ENCODE results near the gene AADACL3. TPM values are rescaled to one million over a fixed set of nuclear protein-coding genes. Genes with fewer than 3 reads are reported as not detected.

Gene AADACL3
- total RNA-seq, 1 donor from 2014 or later: not detected

DNA sequence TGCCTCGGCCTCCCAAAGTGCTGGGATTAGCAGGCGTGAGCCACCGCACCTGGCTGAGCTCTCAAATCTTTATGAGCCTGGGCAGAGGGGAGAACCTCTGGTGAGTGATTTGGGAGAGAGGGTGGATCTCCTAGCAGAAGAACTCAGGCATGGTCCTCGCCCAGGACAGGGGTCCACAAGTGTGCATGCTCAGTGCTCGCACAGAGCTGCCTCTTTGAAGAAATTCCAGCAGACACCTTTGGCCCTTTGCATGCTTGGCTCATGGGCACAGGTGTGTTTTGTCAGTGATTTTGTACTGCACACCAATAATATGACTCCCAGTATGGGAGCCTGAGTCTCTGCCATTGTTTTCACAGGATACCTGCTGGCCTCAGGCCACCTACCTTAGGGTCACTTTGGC, 45.9 kb downstream of the AADACL3 start:
- Mint-ChIP-seq H3K27me3 (ENCODE audit: low read depth) (peaks cover 5% of the 10 kb centered on the region), H3K9me3 (no peaks in the 10 kb centered on the region), H3K36me3 (ENCODE audit: low read depth) (no peaks in the 10 kb centered on the region), H3K4me3 (ENCODE audit: low read depth) (no peak overlapping the region), H3K27ac (no peak overlapping the region), H3K4me1 (ENCODE audit: low read depth) (no peaks in the 10 kb centered on the region)
- DNase-seq (ENCODE audit: low spot score): no peak
- intact Hi-C loops (cut with micrococcal nuclease): no loop called here

DNA sequence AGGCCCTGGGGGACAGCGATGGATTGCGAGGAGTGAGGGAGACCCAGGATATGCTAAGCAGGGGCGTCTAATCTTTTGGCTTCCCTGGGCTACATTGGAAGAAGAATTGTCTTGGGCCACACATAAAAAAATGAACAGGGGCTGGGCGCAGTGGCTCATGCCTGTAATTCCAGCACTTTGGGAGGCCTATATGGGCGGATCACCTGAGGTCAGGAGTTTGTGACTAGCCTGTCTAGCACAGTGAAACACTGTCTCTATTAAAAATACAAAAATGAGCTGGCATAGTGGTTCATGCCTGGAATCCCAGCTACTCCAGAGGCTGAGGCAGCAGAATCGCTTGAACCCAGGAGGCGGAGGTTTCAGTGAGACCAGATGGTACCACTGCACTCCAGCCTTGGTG, 46.9 kb downstream of the AADACL3 start:
- Mint-ChIP-seq H3K27me3 (ENCODE audit: low read depth) (peaks cover 6% of the 10 kb centered on the region), H3K9me3 (no peaks in the 10 kb centered on the region), H3K36me3 (ENCODE audit: low read depth) (no peaks in the 10 kb centered on the region), H3K4me1 (ENCODE audit: low read depth) (no peaks in the 10 kb centered on the region), H3K4me3 (ENCODE audit: low read depth) (no peak overlapping the region), H3K27ac (no peak overlapping the region)
- intact Hi-C loops (cut with micrococcal nuclease): no loop called here
- no peak for DNase-seq (ENCODE audit: low spot score)

- H3K4me3 Mint-ChIP-seq (ENCODE audit: low read depth): no peak overlapping the region
- no peak for DNase-seq (ENCODE audit: low spot score)
- no peaks in the 10 kb centered on the region for H3K4me1 Mint-ChIP-seq (ENCODE audit: low read depth)
- no peaks in the 10 kb centered on the region for H3K36me3 Mint-ChIP-seq (ENCODE audit: low read depth)
- intact Hi-C loops (cut with micrococcal nuclease): no loop called here
- no peaks in the 10 kb centered on the region for H3K9me3 Mint-ChIP-seq
- peaks cover 3% of the 10 kb centered on the region for H3K27me3 Mint-ChIP-seq (ENCODE audit: low read depth)
- H3K27ac Mint-ChIP-seq: no peak overlapping the region
These were observed 47.6 kb downstream of the AADACL3 start for GRCh38 chr1:12763479-12763878.

- Mint-ChIP-seq H3K9me3 (no peaks in the 10 kb centered on the region), H3K27ac (no peak overlapping the region), H3K4me1 (ENCODE audit: low read depth) (no peaks in the 10 kb centered on the region), H3K27me3 (ENCODE audit: low read depth) (peaks cover 3% of the 10 kb centered on the region), H3K36me3 (ENCODE audit: low read depth) (no peaks in the 10 kb centered on the region), H3K4me3 (ENCODE audit: low read depth) (no peak overlapping the region)
- no peak for DNase-seq (ENCODE audit: low spot score)
- intact Hi-C loops (cut with micrococcal nuclease): no loop called here
These were observed 48.1 kb downstream of the AADACL3 start for GRCh38 chr1:12764016-12764415.

GRCh38 chr1:12769031-12769430, 53.1 kb downstream of the AADACL3 start:
- Mint-ChIP-seq H3K9me3 (no peaks in the 10 kb centered on the region), H3K4me1 (ENCODE audit: low read depth) (no peaks in the 10 kb centered on the region), H3K27ac (no peak overlapping the region), H3K4me3 (ENCODE audit: low read depth) (no peak overlapping the region), H3K27me3 (ENCODE audit: low read depth) (peaks cover 3% of the 10 kb centered on the region), H3K36me3 (ENCODE audit: low read depth) (no peaks in the 10 kb centered on the region)
- no peak for DNase-seq (ENCODE audit: low spot score)
- intact Hi-C loops (cut with micrococcal nuclease): no loop called here

DNA sequence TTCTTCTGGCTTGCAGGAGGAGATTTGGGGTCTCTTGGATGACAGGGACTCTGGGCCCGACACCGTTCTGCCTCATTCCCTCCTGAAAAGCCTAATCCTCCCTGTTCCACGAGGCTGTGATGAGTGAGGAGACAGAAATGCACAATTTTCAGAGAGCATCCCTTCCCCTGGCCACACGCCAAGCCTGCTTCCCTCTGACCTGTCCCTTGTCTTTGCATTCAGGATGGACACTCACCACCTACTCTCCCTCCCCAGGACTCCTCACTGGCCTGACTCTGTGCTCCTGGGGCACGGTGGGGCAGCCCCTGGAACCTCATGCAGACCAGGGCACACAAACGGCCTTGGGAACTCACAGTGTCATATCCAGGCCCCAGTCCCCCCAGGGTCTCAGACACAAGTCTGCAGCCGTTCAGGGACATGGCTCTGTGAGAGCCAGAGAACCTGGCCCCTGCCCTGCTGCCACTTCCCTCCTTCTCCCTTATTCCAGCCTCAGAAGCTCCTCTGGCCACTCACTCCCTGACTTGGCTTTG, 54.1 kb downstream of the AADACL3 start:
- H3K4me3 Mint-ChIP-seq (ENCODE audit: low read depth): no peak overlapping the region
- H3K36me3 Mint-ChIP-seq (ENCODE audit: low read depth): no peaks in the 10 kb centered on the region
- intact Hi-C loops (cut with micrococcal nuclease): no loop called here

DNA sequence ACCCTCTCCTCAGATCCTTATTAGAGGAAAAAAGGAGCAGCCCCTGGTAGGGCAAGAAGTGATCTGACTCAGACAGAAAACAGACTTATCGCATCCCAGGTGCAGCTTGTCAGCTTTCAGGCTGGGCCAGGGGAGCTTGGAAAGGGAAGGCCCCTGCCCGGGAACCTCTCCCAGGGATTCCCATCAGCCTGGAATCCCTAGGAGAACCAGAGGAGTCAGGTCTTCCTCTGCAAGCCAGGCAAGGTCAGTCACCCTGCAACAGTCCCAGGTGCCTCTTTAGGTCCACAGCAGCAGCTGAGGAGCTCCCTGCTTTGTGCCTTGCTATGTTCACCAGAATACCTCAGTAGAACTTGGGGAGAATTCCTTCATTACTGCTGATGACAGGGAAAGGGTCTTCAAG, 54.7 kb downstream of the AADACL3 start:
- no peak for DNase-seq (ENCODE audit: low spot score)
- peaks cover 3% of the 10 kb centered on the region for H3K27me3 Mint-ChIP-seq (ENCODE audit: low read depth)
- H3K4me1 Mint-ChIP-seq (ENCODE audit: low read depth): no peaks in the 10 kb centered on the region
- no peaks in the 10 kb centered on the region for H3K36me3 Mint-ChIP-seq (ENCODE audit: low read depth)
- no peaks in the 10 kb centered on the region for H3K9me3 Mint-ChIP-seq
- no peak overlapping the region for H3K27ac Mint-ChIP-seq
- intact Hi-C loops (cut with micrococcal nuclease): no loop called here
- no peak overlapping the region for H3K4me3 Mint-ChIP-seq (ENCODE audit: low read depth)

More for the DNA sequence above, 54.1 kb downstream of the AADACL3 start:
- no peak for DNase-seq (ENCODE audit: low spot score)
- Mint-ChIP-seq H3K27ac (no peak overlapping the region), H3K4me1 (ENCODE audit: low read depth) (no peaks in the 10 kb centered on the region), H3K9me3 (no peaks in the 10 kb centered on the region), H3K27me3 (ENCODE audit: low read depth) (peaks cover 3% of the 10 kb centered on the region)

GRCh38 chr1:12771186-12771585, 55.3 kb downstream of the AADACL3 start:
- DNase-seq (ENCODE audit: low spot score): no peak
- Mint-ChIP-seq H3K27ac (no peak overlapping the region), H3K27me3 (ENCODE audit: low read depth) (peaks cover 3% of the 10 kb centered on the region), H3K36me3 (ENCODE audit: low read depth) (no peaks in the 10 kb centered on the region), H3K4me3 (ENCODE audit: low read depth) (no peak overlapping the region), H3K9me3 (no peaks in the 10 kb centered on the region), H3K4me1 (ENCODE audit: low read depth) (no peaks in the 10 kb centered on the region)
- intact Hi-C loops (cut with micrococcal nuclease): no loop called here

DNA sequence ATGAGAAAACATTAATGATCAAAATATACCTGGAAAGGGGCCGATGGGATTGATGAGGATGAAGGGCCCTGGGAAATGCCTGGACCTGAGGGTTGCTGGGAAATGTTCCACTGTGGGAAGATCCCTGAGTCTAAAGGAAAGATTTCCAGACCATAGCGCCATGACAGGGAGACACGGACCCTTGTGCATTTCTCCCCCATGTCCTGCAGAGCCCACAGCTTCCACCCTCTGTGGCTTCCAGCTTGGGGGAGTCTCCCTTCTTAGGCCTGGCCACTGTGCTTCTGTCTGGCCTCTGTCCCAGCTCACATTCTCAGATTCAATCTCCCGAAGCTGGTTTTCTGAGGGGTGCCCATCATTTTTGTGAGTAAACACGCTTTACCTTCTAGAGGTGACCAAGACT, 56.6 kb downstream of the AADACL3 start:
- no peaks in the 10 kb centered on the region for H3K9me3 Mint-ChIP-seq
- intact Hi-C loops (cut with micrococcal nuclease): no loop called here
- no peaks in the 10 kb centered on the region for H3K4me1 Mint-ChIP-seq (ENCODE audit: low read depth)
- H3K36me3 Mint-ChIP-seq (ENCODE audit: low read depth): no peaks in the 10 kb centered on the region
- no peak overlapping the region for H3K27ac Mint-ChIP-seq
- no peak overlapping the region for H3K4me3 Mint-ChIP-seq (ENCODE audit: low read depth)
- H3K27me3 Mint-ChIP-seq (ENCODE audit: low read depth): peaks cover 2% of the 10 kb centered on the region
- DNase-seq (ENCODE audit: low spot score): no peak

- Mint-ChIP-seq H3K36me3 (ENCODE audit: low read depth) (no peaks in the 10 kb centered on the region), H3K27me3 (ENCODE audit: low read depth) (no peaks in the 10 kb centered on the region), H3K4me3 (ENCODE audit: low read depth) (no peak within 1 kb of the TSS), H3K27ac (no peak within 1 kb of the TSS), H3K4me1 (ENCODE audit: low read depth) (no peaks in the 10 kb centered on the region), H3K9me3 (no peaks in the 10 kb centered on the region)
- DNase-seq (ENCODE audit: low spot score): no peak
- intact Hi-C loops (cut with micrococcal nuclease): no loop called here
These were observed 57.5 kb downstream of the AADACL3 start, which contains the start of gene PRAMEF12 for GRCh38 chr1:12773438-12773837. Gene PRAMEF12, plus strand, starts transcription at chr1:12773738. Its CDS starts 1,130 bp downstream, at chr1:12774868.

DNA sequence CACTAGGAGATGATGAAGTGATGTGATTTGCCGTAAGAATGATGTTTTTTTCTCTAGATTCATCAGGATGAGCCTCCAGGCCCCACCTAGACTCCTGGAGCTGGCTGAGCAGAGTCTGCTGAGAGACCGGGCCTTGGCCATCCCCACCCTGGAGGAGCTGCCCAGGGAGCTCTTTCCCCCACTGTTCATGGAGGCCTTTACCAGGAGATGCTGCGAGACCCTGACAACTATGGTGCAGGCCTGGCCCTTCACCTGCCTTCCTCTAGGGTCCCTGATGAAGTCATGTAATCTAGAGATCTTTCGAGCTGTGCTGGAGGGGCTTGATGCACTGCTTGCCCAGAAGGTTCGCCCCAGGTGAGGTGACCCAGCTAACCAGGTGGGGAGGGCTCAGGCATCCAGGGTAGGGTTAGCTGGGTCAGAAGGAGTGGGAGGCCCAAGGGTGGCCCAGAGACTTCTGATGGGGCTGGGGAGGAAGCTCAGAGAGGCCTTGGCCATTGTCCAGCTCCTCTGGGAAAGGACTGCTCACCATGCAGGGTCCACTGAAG, 59.0 kb downstream of the AADACL3 start:
- intact Hi-C loops (cut with micrococcal nuclease): no loop called here
- H3K4me3 Mint-ChIP-seq (ENCODE audit: low read depth): no peak overlapping the region
- no peak overlapping the region for H3K27ac Mint-ChIP-seq
- no peaks in the 10 kb centered on the region for H3K27me3 Mint-ChIP-seq (ENCODE audit: low read depth)
- H3K36me3 Mint-ChIP-seq (ENCODE audit: low read depth): no peaks in the 10 kb centered on the region
- no peaks in the 10 kb centered on the region for H3K4me1 Mint-ChIP-seq (ENCODE audit: low read depth)
- no peaks in the 10 kb centered on the region for H3K9me3 Mint-ChIP-seq
- no peak for DNase-seq (ENCODE audit: low spot score)

DNA sequence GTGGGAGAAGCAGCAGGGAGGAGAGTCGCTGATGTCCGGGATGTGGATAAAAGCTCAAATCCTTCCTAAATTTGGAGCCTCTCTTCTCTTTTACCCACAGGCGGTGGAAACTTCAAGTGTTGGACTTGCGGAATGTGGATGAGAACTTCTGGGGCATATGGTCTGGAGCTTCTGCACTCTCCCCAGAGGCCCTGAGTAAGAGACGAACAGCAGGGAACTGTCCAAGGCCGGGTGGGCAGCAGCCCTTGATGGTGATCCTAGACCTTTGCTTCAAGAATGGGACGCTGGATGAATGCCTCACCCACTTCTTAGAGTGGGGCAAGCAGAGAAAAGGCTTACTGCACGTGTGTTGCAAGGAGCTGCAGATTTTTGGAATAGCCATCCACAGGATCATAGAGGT, 59.5 kb downstream of the AADACL3 start:
- DNase-seq (ENCODE audit: low spot score): no peak
- H3K4me3 Mint-ChIP-seq (ENCODE audit: low read depth): no peak overlapping the region
- no peaks in the 10 kb centered on the region for H3K4me1 Mint-ChIP-seq (ENCODE audit: low read depth)
- H3K27ac Mint-ChIP-seq: no peak overlapping the region
- no peaks in the 10 kb centered on the region for H3K9me3 Mint-ChIP-seq
- intact Hi-C loops (cut with micrococcal nuclease): no loop called here
- no peaks in the 10 kb centered on the region for H3K36me3 Mint-ChIP-seq (ENCODE audit: low read depth)
- H3K27me3 Mint-ChIP-seq (ENCODE audit: low read depth): no peaks in the 10 kb centered on the region

GRCh38 chr1:12776801-12777557, 61.1 kb downstream of the AADACL3 start:
- Mint-ChIP-seq H3K27me3 (ENCODE audit: low read depth) (no peaks in the 10 kb centered on the region), H3K4me1 (ENCODE audit: low read depth) (no peaks in the 10 kb centered on the region), H3K36me3 (ENCODE audit: low read depth) (no peaks in the 10 kb centered on the region), H3K27ac (no peak overlapping the region), H3K4me3 (ENCODE audit: low read depth) (no peak overlapping the region), H3K9me3 (no peaks in the 10 kb centered on the region)
- intact Hi-C loops (cut with micrococcal nuclease): no loop called here
- DNase-seq (ENCODE audit: low spot score): no peak

Measured in activated T-helper 2 cell treated with anti-CD3 and anti-CD28 coated beads, Interferon-gamma antibody, Interleukin-2, Interleukin-4, amounts not matched to agents 10 μg/mL and 5 μg/mL and 100 μg/mL, durations not matched to agents 14 hours and 24 hours and 36 hours (primary cell).